HL-60 (cell line): ENCODE measurements around the gene DMC1.
"Not testable (repeated sequence)": the region's sequence is repeated elsewhere in the genome, so short reads cannot be mapped to it uniquely, and the experiment has no call there.

Experiments used
- POLR2AphosphoS5 ChIP-seq: IDR thresholded peaks from 2 replicates; pipeline ENCODE4 v1.6.1; 2012; ENCODE audit warnings: low read depth
- TF ChIP-seq, protein P1 (sequence below): IDR thresholded peaks from one replicate; pipeline ENCODE4 v1.5.1; 2011; ENCODE audit warnings: low read length, control low read depth, inconsistent platforms; ENCODE audit not compliant: insufficient read depth
- TF ChIP-seq, protein P2 (sequence below): IDR thresholded peaks from 2 replicates; pipeline ENCODE4 v1.6.1; 2012; ENCODE audit warnings: low read depth; ENCODE audit not compliant: insufficient replicate concordance

DNA sequence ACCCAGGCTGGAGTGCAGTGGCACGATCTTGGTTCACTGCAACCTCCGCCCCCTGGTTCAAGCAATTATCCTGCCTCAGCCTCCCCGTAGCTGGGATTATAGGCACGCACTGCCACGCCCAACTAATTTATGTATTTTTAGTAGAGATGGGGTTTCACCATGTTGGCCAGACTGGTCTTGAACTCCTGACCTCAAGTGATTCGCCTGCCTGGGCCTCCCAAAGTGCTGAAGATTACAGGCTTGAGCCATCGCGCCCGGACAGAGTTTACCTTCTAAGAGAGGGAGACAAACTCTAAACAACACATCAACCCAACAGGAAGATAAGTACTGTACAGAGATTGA is 45.1 kb upstream of the DMC1 start:
- TF ChIP-seq POLR2AphosphoS5: not testable (repeated sequence)
- TF ChIP-seq, protein P1, sequence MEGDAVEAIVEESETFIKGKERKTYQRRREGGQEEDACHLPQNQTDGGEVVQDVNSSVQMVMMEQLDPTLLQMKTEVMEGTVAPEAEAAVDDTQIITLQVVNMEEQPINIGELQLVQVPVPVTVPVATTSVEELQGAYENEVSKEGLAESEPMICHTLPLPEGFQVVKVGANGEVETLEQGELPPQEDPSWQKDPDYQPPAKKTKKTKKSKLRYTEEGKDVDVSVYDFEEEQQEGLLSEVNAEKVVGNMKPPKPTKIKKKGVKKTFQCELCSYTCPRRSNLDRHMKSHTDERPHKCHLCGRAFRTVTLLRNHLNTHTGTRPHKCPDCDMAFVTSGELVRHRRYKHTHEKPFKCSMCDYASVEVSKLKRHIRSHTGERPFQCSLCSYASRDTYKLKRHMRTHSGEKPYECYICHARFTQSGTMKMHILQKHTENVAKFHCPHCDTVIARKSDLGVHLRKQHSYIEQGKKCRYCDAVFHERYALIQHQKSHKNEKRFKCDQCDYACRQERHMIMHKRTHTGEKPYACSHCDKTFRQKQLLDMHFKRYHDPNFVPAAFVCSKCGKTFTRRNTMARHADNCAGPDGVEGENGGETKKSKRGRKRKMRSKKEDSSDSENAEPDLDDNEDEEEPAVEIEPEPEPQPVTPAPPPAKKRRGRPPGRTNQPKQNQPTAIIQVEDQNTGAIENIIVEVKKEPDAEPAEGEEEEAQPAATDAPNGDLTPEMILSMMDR: not testable (repeated sequence)
- TF ChIP-seq, protein P2, sequence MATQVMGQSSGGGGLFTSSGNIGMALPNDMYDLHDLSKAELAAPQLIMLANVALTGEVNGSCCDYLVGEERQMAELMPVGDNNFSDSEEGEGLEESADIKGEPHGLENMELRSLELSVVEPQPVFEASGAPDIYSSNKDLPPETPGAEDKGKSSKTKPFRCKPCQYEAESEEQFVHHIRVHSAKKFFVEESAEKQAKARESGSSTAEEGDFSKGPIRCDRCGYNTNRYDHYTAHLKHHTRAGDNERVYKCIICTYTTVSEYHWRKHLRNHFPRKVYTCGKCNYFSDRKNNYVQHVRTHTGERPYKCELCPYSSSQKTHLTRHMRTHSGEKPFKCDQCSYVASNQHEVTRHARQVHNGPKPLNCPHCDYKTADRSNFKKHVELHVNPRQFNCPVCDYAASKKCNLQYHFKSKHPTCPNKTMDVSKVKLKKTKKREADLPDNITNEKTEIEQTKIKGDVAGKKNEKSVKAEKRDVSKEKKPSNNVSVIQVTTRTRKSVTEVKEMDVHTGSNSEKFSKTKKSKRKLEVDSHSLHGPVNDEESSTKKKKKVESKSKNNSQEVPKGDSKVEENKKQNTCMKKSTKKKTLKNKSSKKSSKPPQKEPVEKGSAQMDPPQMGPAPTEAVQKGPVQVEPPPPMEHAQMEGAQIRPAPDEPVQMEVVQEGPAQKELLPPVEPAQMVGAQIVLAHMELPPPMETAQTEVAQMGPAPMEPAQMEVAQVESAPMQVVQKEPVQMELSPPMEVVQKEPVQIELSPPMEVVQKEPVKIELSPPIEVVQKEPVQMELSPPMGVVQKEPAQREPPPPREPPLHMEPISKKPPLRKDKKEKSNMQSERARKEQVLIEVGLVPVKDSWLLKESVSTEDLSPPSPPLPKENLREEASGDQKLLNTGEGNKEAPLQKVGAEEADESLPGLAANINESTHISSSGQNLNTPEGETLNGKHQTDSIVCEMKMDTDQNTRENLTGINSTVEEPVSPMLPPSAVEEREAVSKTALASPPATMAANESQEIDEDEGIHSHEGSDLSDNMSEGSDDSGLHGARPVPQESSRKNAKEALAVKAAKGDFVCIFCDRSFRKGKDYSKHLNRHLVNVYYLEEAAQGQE: not testable (repeated sequence)
